Measurements from ENCODE around the gene MTHFD1L.

GRCh38 chr6:150881911-150882481 is 16.5 kb downstream of the MTHFD1L start:
- TF ChIP-seq CTCF (IDR thresholded peaks at IDR 0.05; ENCODE audit: low read depth, low read length, poor library complexity, severe bottlenecking) (no peak), EZH2phosphoT487 (IDR thresholded peaks at IDR 0.05; ENCODE audit: borderline replicate concordance, low read length) (no peak)

Measured in DOHH2 (cell line).